NCI-H748 (cell line): ENCODE data around the gene PHF11.
"Not testable (repeated sequence)": the region's sequence is repeated elsewhere in the genome, so short reads cannot be mapped to it uniquely, and the experiment has no call there.

Experiments
- DNase-seq: peaks from one replicate; lab custom pipeline; 2025; ENCODE audit not compliant: unreplicated experiment; lab: John Stamatoyannopoulos, UW

Gene PHF11

GRCh38 chr13:49543656-49544055, 47.9 kb downstream of the PHF11 start:
- DNase-seq, result no peak

GRCh38 chr13:49545661-49546060, 49.9 kb downstream of the PHF11 start:
- DNase-seq, result no peak

GRCh38 chr13:49546561-49546960, 50.8 kb downstream of the PHF11 start:
- no peak for DNase-seq

DNA sequence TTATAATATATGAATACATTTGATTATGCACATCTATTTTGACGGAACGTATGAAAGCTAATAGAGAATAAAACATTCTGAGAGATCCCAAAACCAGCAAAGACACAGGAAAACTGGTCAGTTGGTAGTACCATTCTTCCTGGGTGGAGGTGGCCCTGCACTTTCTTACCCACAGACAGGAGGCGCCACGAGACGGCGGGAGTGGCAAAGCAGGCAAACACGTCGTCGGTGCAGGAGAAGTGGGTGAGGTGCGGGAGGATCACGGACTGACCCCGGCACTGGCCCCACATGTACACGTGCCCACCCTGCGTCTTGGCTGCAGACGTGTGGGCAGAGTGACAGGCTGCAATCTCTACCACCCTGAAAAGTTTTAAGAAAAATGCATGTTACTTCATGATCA, 53.5 kb downstream of the PHF11 start:
- DNase-seq, result no peak

GRCh38 chr13:49550942-49551644, 55.3 kb downstream of the PHF11 start:
- no peak for DNase-seq

GRCh38 chr13:49553888-49554287, 58.1 kb downstream of the PHF11 start:
- no peak for DNase-seq

DNA sequence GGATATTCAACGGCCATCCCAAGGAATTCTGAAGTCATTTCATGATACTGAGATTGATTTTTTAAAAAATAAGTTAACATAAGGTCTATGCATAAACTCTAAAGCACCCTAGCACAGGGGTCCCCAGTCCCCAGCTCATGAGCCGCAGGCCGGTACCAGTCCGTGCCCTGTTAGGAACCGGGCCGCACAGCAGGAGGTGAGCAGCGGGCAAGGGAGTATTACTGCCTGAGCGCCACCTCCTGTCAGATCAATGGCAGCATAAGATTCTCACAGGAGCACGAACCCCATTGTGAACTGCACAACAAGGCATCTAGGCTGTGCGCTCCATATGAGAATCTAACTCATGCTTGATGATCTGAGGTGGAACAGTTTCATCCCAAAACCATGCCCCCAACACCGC, 58.6 kb downstream of the PHF11 start:
- DNase-seq, result no peak

DNA sequence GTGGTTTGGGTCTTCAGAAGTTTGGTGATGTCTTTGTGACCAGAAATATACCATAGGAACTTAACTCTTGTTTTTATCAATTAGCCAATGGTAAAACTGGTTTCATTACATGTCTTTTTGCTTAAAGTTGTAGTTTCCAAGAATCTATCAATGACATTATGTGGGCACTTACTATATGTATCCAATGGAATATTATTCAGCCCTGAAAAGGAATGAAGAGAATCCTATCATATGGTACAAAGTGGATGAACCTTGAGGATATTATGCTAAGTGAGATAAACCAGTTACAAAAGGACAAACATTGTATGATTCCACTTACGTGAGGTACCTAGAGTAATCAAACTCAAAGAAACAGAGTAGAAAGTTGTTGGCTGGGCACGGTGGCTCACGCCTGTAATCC, 63.3 kb downstream of the PHF11 start:
- no peak for DNase-seq

DNA sequence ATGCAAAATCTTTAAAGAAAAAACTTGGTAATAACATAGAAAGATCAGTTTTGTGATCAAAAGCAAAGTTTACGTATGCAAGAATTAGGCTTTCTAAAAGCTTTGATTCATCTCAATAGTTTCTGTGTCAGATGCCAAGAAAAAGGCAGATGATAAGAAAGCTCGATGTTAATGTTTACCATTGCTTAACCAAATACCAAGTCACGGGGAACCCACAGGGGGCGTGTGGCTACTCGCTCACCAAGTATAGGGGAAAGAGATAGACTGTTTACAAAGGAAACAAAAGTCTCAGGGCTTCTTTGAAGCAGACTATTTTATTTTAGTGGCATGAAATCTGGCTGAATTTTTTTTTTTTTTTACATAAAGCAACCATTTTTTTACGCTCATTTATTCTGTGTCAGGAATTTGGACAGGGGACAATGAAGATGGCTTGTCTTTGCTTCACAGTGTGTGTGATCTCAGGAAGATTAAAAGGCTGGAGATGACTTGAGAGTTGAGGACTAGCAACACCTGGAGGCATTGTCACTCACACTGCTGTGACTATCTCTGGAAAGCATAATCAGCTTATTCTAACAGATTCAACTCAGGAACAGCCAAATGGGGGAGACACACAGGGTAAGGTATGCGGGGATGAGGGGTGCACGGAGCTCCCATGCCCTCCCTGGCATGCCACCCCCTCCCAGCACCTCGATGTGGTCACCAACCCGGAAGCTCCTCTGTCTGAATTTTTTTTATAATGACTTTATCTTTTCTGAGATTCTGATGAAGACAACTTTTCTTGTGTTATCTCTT, 64.7 kb downstream of the PHF11 start:
- DNase-seq, result no peak

- DNase-seq, result no peak
Measured at GRCh38 chr13:49561062-49561410, 65.3 kb downstream of the PHF11 start.

DNA sequence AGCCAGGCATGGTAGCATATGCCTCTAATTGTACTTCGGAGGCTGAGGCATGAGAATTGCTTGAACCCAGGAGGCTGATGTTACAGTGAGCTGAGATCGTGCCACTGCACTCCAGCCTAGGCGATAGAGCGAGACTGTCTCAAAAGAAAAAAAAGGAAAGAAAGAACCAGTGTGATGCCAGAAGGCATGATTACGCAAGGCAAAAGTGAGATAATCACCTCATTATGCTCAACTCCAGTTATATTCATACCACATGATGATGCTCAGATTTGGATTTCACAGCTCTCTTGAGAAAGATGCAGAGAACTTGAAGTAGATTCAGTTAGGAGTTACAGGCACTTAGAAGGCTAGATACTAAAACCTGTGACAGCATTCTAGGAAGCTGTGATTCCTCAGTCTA, 67.8 kb downstream of the PHF11 start:
- no peak for DNase-seq

- DNase-seq, result not testable (repeated sequence)
Measured at GRCh38 chr13:49565461-49565860, 69.7 kb downstream of the PHF11 start.

DNA sequence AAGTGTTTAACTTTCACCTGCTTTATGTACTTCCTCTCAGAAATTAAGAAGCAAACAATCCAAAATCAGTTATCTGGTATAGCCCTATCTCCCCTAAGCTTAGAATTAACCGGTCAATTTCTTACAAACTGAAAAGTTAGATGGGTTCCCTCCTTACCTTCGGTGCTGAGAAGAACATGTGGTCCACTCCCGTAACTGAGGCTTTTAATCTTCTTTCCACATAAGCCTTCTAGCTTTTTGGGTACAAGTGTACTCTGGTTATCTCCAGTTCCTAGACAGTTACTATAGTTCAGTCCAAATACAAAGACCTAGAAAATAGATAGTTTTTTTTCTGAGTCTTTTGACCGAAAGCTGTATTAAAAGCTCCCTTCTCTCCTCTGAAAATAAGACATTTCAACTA, 70.7 kb downstream of the PHF11 start:
- no peak for DNase-seq

- no peak for DNase-seq
Measured at GRCh38 chr13:49567491-49567890, 71.7 kb downstream of the PHF11 start.

DNA sequence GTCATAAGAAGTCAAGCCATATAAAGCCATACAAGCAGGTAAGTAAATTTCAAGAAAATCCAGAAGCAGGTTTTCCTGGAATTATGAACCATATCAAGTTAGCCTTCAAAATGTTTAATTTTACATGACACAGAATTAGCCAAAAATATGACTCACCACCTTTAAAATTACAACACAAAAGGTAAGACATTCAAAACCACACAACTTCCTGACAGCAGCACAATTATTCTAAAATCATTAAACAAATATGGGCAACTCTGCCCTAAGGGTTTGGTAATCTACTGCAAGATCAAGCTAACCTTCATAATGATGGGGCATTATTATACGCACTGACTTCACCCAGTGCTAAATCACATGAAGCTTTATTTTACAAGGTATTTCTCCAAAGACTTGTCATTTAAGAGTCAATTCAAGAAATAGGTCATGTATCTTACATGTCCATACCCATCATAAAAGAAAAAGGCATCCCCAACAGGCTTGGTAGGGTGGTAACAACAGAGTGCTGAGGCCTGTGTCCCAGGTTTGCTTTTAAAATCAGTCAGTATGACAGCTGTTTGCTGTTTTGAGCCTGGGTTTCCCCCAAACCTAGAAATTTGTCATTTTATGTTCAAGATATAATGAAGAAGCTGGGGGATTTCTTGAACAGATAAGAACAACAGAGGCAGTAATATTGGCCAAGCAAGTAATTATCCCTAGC, 74.4 kb downstream of the PHF11 start:
- no peak for DNase-seq

DNA sequence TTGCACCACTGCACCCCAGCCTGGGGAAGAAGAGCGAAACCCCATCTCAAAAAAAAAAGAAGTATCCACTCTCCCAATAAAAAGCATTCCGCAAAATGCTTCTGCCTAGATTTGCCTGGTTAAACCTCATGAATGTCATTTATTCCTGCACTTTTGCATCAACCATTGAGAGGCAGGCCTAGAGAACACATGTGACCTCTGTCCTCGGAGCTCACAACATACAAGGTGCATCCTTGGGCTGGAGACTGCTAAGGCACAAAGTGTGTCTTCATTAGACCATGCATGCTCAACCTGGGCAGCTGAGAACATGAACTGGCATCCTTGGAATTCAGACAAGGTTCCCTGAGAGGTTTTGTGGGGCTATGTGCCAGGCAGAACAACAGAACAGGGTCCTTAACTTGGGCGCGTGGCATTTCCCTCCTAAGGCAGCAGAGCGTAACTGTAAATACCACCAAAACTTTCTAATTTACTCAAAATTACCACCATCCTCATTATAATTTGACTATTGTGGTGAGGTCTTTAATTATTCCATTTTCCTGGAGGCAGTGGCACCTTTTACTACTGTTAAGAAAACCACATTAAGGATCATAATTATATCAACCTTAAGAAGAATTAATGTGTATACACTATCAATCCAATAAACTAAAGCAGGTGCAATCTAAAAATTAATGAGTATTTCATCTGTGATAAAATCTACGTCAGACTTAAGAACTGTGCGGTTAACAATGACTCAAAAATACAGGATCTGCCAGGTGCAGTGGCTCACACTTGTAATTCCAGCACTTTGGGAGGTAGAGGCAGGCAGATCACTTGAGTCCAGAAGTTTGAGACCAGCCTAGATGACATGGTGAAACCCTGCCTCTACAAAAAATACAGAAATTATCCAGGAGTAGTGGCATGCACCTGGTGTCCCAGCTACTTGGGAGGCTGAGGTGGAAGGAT, 75.8 kb downstream of the PHF11 start:
- DNase-seq, result no peak
